Transverse colon (tissue), 4 donors: ENCODE measurements around the gene SPATA22.

Experiments
- EP300 ChIP-seq: sonication (generic); formaldehyde crosslinking; IDR thresholded peaks from one replicate; pipeline ENCODE4 v1.6.1; 2017; ENCODE audit warnings: antibody characterized with exemption, low read depth
- POLR2A ChIP-seq: fragments of 450-650 bp; IDR thresholded peaks from one replicate; pipeline ENCODE4 v1.6.1; 2016; ENCODE audit warnings: antibody characterized with exemption, mild to moderate bottlenecking, moderate library complexity
- POLR2AphosphoS5 ChIP-seq, 3 donors: sonication (generic); formaldehyde crosslinking; IDR thresholded peaks; one replicate each; pipeline ENCODE4 v1.6.1; 2016; ENCODE audit warnings: antibody characterized with exemption in 3 of 3
- TF ChIP-seq, protein P1 (sequence below), 5 experiments: fragments of 200-600 bp in 3 of 5; fragments of 450-650 bp in 2 of 5; sonication (generic) in 3 of 5; IDR thresholded peaks; 1 replicate in 2 of 5; 2 replicates in 3 of 5; pipeline ENCODE4 v1.5.1; 2016 to 2017; ENCODE audit warnings: antibody characterized with exemption in 5 of 5, inconsistent platforms in 3 of 5, mild to moderate bottlenecking in 2 of 5, moderate library complexity in 1 of 5

DNA sequence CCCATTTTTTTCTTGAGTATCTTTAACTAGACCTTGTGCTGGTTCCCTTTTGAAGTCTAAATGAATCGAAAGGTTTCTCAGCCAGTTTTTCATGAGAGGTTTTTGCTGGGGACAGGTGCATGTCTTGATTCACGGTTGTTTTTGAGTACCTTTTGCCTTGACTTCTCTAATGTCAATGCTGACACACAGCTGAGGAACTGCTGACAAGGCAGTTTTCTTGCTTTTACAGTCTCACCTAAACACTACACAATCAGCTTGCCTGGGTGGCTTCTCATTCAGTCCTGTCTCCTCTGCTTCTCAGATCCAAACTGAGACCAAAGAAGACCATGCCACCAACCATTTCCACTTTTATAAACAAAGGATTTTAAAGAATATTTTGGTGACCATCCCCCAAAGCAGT, 53.4 kb downstream of the SPATA22 start:
- TF ChIP-seq EP300 (no peak), POLR2A (no peak), POLR2AphosphoS5 (IDR thresholded peaks at IDR 0.05) (no peak)
- TF ChIP-seq, protein P1, sequence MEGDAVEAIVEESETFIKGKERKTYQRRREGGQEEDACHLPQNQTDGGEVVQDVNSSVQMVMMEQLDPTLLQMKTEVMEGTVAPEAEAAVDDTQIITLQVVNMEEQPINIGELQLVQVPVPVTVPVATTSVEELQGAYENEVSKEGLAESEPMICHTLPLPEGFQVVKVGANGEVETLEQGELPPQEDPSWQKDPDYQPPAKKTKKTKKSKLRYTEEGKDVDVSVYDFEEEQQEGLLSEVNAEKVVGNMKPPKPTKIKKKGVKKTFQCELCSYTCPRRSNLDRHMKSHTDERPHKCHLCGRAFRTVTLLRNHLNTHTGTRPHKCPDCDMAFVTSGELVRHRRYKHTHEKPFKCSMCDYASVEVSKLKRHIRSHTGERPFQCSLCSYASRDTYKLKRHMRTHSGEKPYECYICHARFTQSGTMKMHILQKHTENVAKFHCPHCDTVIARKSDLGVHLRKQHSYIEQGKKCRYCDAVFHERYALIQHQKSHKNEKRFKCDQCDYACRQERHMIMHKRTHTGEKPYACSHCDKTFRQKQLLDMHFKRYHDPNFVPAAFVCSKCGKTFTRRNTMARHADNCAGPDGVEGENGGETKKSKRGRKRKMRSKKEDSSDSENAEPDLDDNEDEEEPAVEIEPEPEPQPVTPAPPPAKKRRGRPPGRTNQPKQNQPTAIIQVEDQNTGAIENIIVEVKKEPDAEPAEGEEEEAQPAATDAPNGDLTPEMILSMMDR (IDR thresholded peaks at IDR 0.05), result no peak
